SK-N-SH treated with all-trans-retinoic acid at 6 μM for 48 hours (cell line): ENCODE data around the gene LRRC25.

Experiments
- BACH2 ChIP-seq: fragments of 250-450 bp; sonication (Bioruptor Pico); IDR thresholded peaks from 2 replicates; pipeline ENCODE4 v1.9.0; 2021; ENCODE audit warnings: mild to moderate bottlenecking, borderline replicate concordance
- ESRRG ChIP-seq: fragments of 250-450 bp; sonication (Bioruptor Pico); IDR thresholded peaks from 2 replicates; pipeline ENCODE4 v1.6.1; 2021; ENCODE audit warnings: mild to moderate bottlenecking
- POU6F1 ChIP-seq: fragments of 250-450 bp; sonication (Bioruptor Pico); IDR thresholded peaks from 2 replicates; pipeline ENCODE4 v1.8.0; 2021; ENCODE audit warnings: low read depth, mild to moderate bottlenecking, moderate library complexity, borderline replicate concordance
- RARB ChIP-seq: fragments of 250-450 bp; sonication (Bioruptor Pico); IDR thresholded peaks from 2 replicates; pipeline ENCODE4 v1.8.0; 2021; ENCODE audit warnings: mild to moderate bottlenecking, moderate library complexity
- SNAI2 ChIP-seq: fragments of 250-450 bp; sonication (Bioruptor Pico); IDR thresholded peaks from 2 replicates; pipeline ENCODE4 v1.5.0; 2020; ENCODE audit warnings: mild to moderate bottlenecking, moderate library complexity
- ZC3H10 ChIP-seq: fragments of 250-450 bp; sonication (Bioruptor Pico); IDR thresholded peaks from 2 replicates; pipeline ENCODE4 v1.5.1; 2021; ENCODE audit warnings: mild to moderate bottlenecking, moderate library complexity
- ZNF8 ChIP-seq: fragments of 450-650 bp; formaldehyde crosslinking; IDR thresholded peaks from 2 replicates; pipeline ENCODE4 v1.5.0; 2020; ENCODE audit warnings: mild to moderate bottlenecking, moderate library complexity

- TF ChIP-seq ZNF8 (CRISPR knock-in tag) = no peak
- TF ChIP-seq SNAI2 = no peak
- TF ChIP-seq ZC3H10 (CRISPR knock-in tag) = no peak
- TF ChIP-seq ESRRG (CRISPR knock-in tag) = no peak
- no peak for TF ChIP-seq BACH2 (CRISPR knock-in tag)
- TF ChIP-seq RARB = no peak
- no peak for TF ChIP-seq POU6F1 (CRISPR knock-in tag)
These were observed 1.6 kb upstream of the LRRC25 start for GRCh38 chr19:18399008-18399407.
